ENCODE data around the gene FAM168A. TPM values are rescaled to one million over a fixed set of nuclear protein-coding genes. Genes with fewer than 3 reads are reported as not detected.

Gene FAM168A
- total RNA-seq, 1 experiment from 2014 or later, result 21.1 TPM

DNA sequence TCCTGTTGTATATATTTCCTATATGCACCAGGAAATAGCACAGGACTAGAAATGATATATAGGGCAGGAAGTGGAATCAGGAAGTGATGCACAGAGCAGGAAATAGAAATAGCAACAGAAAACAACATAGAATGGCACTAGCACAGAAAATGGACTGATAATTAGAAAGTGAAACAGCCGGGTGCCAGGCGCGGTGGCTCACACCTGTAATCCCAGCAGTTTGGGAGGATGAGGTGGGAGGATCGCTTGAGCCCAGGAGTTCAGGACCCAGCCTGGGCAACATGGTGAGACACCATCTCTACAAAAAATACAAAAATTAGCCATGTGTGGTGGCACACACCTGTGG is 231.7 kb downstream of the FAM168A start:
- Histone ChIP-seq H2AK5ac (ENCODE audit: insufficient read length, low read length) (no peak overlapping the region), H3K27me3 (ENCODE audit: insufficient read depth, low read length) (no peaks in the 10 kb centered on the region), H3K9me3 (ENCODE audit: control insufficient read depth, low read depth, low read length) (no peaks in the 10 kb centered on the region), H3K56ac (ENCODE audit: insufficient read length, low read depth, low read length) (no peak overlapping the region), H2BK15ac (ENCODE audit: low read depth, low read length) (no peak overlapping the region), H4K20me1 (ENCODE audit: control insufficient read depth, insufficient read depth, insufficient read length) (no peaks in the 10 kb centered on the region), H3K18ac (ENCODE audit: insufficient read length, low read depth, low read length) (no peak overlapping the region), H3K23ac (ENCODE audit: insufficient read length, low read depth, low read length) (no peak overlapping the region), H3K4me1 (ENCODE audit: insufficient read depth, low read length) (no peaks in the 10 kb centered on the region), H2BK12ac (ENCODE audit: insufficient read length, low read depth, low read length) (no peak overlapping the region), H4K91ac (ENCODE audit: insufficient read length, low read depth, low read length) (no peak overlapping the region), H3K23me2 (ENCODE audit: insufficient read length, low read depth, low read length, poor library complexity, severe bottlenecking) (peaks cover 2% of the 10 kb centered on the region), H2BK20ac (ENCODE audit: low read depth, low read length, poor library complexity, severe bottlenecking) (no peak overlapping the region), H3T11ph (ENCODE audit: low read length) (no peak overlapping the region), H2BK120ac (ENCODE audit: low read depth, low read length, poor library complexity, severe bottlenecking) (no peak overlapping the region), H3K4me2 (ENCODE audit: insufficient read depth, insufficient read length, low read length) (no peak overlapping the region), H2BK5ac (ENCODE audit: insufficient read length, low read length) (no peak overlapping the region), H3K14ac (ENCODE audit: insufficient read depth, low read length) (no peak overlapping the region), H2AFZ (ENCODE audit: low read length) (no peak overlapping the region), H3K79me2 (ENCODE audit: insufficient read depth, low read length) (no peaks in the 10 kb centered on the region), H4K5ac (ENCODE audit: insufficient read length, low read depth, low read length) (no peak overlapping the region), H3K27ac (ENCODE audit: insufficient read length, low read depth, low read length) (no peak overlapping the region), H3K79me1 (ENCODE audit: insufficient read depth, low read depth, low read length, poor library complexity, severe bottlenecking) (no peaks in the 10 kb centered on the region), H3K4ac (ENCODE audit: low read depth, low read length) (no peak overlapping the region), H3K9ac (ENCODE audit: extremely low read depth, insufficient read length, low read length) (no peak overlapping the region), H4K8ac (replicated peaks; ENCODE audit: insufficient read length, low read depth, low read length) (no peak overlapping the region)
- Mint-ChIP-seq H3K4me1 (peaks cover 3 to 7% of the 10 kb centered on the region in 2 experiments; a peak in 3 of 4 replicates), H3K4me3 (no peak overlapping the region), H3K36me3 (ENCODE audit: insufficient read depth in 1 of 3, low read depth in 3 of 3) (peaks cover 4 to 14% (median 4%) of the 10 kb centered on the region in 3 experiments; a peak in 4 of 7 replicates), H3K27ac (no peak overlapping the region), H3K27me3 (ENCODE audit: low read depth) (peaks cover 7% of the 10 kb centered on the region), H3K9me3 (no peaks in the 10 kb centered on the region)
- no peak for DNase-seq
- no CpG with 5 or more reads among the region's 4 CpGs for WGBS (ENCODE audit: extremely low coverage, insufficient read length, low lambda C conversion rate)
- TF ChIP-seq CTCF (conservative IDR thresholded peaks at IDR 0.05), result no peak
